Activated naive CD4-positive, alpha-beta T cell treated with anti-CD3 and anti-CD28 coated beads, Interleukin-2, amount 10 ng/mL, durations not matched to agents 5 hours and 36 hours (primary cell): ENCODE measurements around the gene PDCD1. TPM values are rescaled to one million over a fixed set of nuclear protein-coding genes. Genes with fewer than 3 reads are reported as not detected.

Source experiments
- total RNA-seq, 2 experiments: library from RNA; stranded (reverse); gene quantifications; one replicate each; pipeline ENCODE4 v1.2.3, GENCODE V29; 2021

The PDCD1 gene
- total RNA-seq: 1 to 10 TPM; 1.5 to 2.2 TPM

GRCh38 chr2:241858206-241859016, at the start of gene PDCD1:
PDCD1 (minus strand) TSS chr2:241858894; CDS start chr2:241858838, 56 bp downstream.

GRCh38 chr2:241869087-241869961, 10.6 kb upstream of the PDCD1 start, which contains the start of gene RTP5:
RTP5 (plus strand) TSS chr2:241869729; CDS start chr2:241869757, 28 bp downstream.

DNA sequence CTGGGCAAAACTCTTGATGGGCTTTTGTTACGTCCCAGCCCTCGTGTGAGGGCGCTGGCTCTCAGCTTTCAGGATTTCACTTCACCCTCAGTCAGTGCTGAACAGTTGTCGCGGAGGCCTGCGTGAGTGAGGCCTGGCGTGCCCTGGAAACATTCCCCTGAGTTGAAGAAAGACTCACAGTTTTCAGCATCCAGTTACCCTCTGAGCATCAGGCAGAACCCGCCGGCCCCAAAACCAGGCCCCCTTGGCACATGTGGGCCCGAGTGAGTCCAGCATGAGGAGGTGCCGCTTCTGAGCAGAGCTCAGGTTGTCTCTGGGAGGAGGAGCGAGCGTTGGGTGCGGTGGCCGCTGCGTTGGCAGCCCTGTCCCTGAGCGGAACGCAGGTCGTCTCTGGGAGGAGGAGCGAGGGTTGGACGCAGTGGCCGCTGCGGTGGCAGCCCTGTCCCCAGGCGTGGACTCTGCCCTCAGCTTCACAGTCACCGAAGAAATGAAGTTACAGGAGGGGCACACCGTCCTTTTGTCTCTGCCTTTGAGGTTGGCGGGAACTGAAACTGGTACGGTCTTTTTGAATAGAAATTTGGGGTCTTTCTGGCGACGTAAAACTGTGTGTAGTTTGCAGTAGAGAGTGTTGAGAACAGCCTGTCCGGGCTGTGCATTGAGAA, 49.8 kb downstream of the PDCD1 start, which contains the start of gene NEU4:
Gene NEU4, plus strand, starts transcription at position 473 of the 662 bp plus-strand sequence. CDS start 5,292 bp downstream, outside the sequence.

Other genes with a start within 250 kb of the PDCD1 start
- gene THAP4, start 221.7 kb downstream of the PDCD1 start, total RNA-seq: 10 to 100 TPM; 36.6 to 38.0 TPM
- 10 to 100 TPM; 81.3 to 81.5 TPM for gene ATG4B, start 221.2 kb downstream of the PDCD1 start, total RNA-seq
- 10 to 100 TPM; 47.9 to 52.4 TPM for gene DTYMK, start 172.1 kb downstream of the PDCD1 start, total RNA-seq
- gene ING5, start 156.9 kb downstream of the PDCD1 start, total RNA-seq: 10 to 100 TPM; 38.8 TPM
- gene D2HGDH, start 124.3 kb downstream of the PDCD1 start, total RNA-seq: 10 to 100 TPM; 29.0 to 30.0 TPM
- gene GAL3ST2, start 82.1 kb downstream of the PDCD1 start, total RNA-seq: under 1 TPM in 1 of 2 experiments, not detected in 1; 0.20 TPM
- under 1 TPM in 1 of 2 experiments, not detected in 1; 0.19 TPM for gene NEU4, start 49.7 kb downstream of the PDCD1 start, total RNA-seq
- gene RTP5, start 10.8 kb upstream of the PDCD1 start, total RNA-seq: not detected